22Rv1 (cell line): ENCODE measurements around the gene VAPB.

Source experiments
- CTCF ChIP-seq: fragments of 450-650 bp; IDR thresholded peaks from 2 replicates; pipeline ENCODE4 v1.5.1; 2017; ENCODE audit warnings: mild to moderate bottlenecking
- ZFX ChIP-seq: fragments of 450-650 bp; IDR thresholded peaks from 2 replicates; pipeline ENCODE4 v1.6.1; 2017; ENCODE audit warnings: antibody characterized with exemption, borderline replicate concordance

GRCh38 chr20:58497724-58498469, 108.9 kb downstream of the VAPB start:
- TF ChIP-seq CTCF: no peak
- no peak for TF ChIP-seq ZFX
